Astrocyte of the cerebellum (primary cell): ENCODE measurements around the gene SERPINA6.

Source experiments
- DNase-seq: peaks from one replicate; pipeline ENCODE4 v3.0.0-alpha.2; 2011; ENCODE audit warnings: low read depth
- H3K4me3 ChIP-seq: 2 replicates; pipeline ENCODE4 v1.5.1; 2011; ENCODE audit warnings: mild to moderate bottlenecking, low read depth, low read length, moderate library complexity
- CTCF ChIP-seq: IDR thresholded peaks from 2 replicates; pipeline ENCODE4 v1.5.1; 2012; ENCODE audit warnings: low read length, low read depth, moderate library complexity, mild to moderate bottlenecking; ENCODE audit errors: missing control alignments
- in situ Hi-C: cut with HindIII; loops from 2 replicates; pipeline ENCODE4 v1.10.0; 2017; ENCODE audit warnings: low sequenced_read_pairs

The SERPINA6 gene

GRCh38 chr14:94313991-94314655 lies 9.0 kb downstream of the SERPINA6 start:
- no peak for TF ChIP-seq CTCF
- in situ Hi-C loops: no loop called here
- H3K4me3 ChIP-seq: no peak overlapping the region
- peak; percentile 13 for DNase-seq

- no peak for TF ChIP-seq CTCF
- in situ Hi-C loops: no loop called here
- DNase-seq: no peak
- H3K4me3 ChIP-seq: no peak overlapping the region
These were observed 10.5 kb downstream of the SERPINA6 start for GRCh38 chr14:94312481-94313246.

GRCh38 chr14:94310248-94310647 lies 12.9 kb downstream of the SERPINA6 start:
- in situ Hi-C loops: no loop called here
- no peak for DNase-seq
- H3K4me3 ChIP-seq: no peak overlapping the region
- no peak for TF ChIP-seq CTCF

GRCh38 chr14:94309721-94310120 lies 13.4 kb downstream of the SERPINA6 start:
- no peak overlapping the region for H3K4me3 ChIP-seq
- DNase-seq: no peak
- in situ Hi-C loops: no loop called here
- TF ChIP-seq CTCF: no peak

- in situ Hi-C loops: no loop called here
- TF ChIP-seq CTCF: peak; percentile 25
- no peak for DNase-seq
- H3K4me3 ChIP-seq: no peak overlapping the region
These were observed 15.6 kb downstream of the SERPINA6 start for GRCh38 chr14:94307410-94307992.

- in situ Hi-C loops: no loop called here
- no peak for TF ChIP-seq CTCF
- no peak overlapping the region for H3K4me3 ChIP-seq
- DNase-seq: no peak
These were observed 16.8 kb downstream of the SERPINA6 start for GRCh38 chr14:94306047-94306978.
